Heart left ventricle (tissue), 13 donors: Measurements from ENCODE around the gene C1orf52.
A peak's percentile ranks its signal among the peaks of the same experiment; 100 is the strongest.

Source experiments
- CTCF ChIP-seq, 12 donors: fragments of 200-600 bp; sonication (generic) in 4 of 12; IDR thresholded peaks; one replicate each; pipeline versions ENCODE4 v1.5.0 to v1.8.0; 2018 to 2022; ENCODE audit warnings: antibody characterized with exemption in 12 of 12, mild to moderate bottlenecking in 5 of 12
- POLR2A ChIP-seq, 2 donors: fragments of 450-650 bp; IDR thresholded peaks; one replicate each; pipeline ENCODE4 v1.6.1; 2017; ENCODE audit warnings: antibody characterized with exemption in 2 of 2, mild to moderate bottlenecking in 2 of 2, moderate library complexity in 2 of 2
- donor health status: ischemic (EF 13 %, LVEDD 7.1; RV severe dilation, severe dysfunction).
- donor health status: DM: no; HTN: yes; CAD: no.
- donor health status: DM: no; HTN: no; CAD: no.
- donor health status: ischemic (EF 25% LVEDD 6.9; RV normal size, moderate dysfunction).
- donor health status: ischemic (EF 25% LVEDD 5.7; RV mildly dilated, moderate dysfunction).
- donor health status: ischemic (EF 35%, LVEDD 5.7; RV mildly dilated, moderate dysfunction).
- donor health status: nonischemic (EF 11% LVEDD 7.7; RV severe dilation, severe dysfunction).
- donor health status: DM: yes; HTN: yes; CAD: no.
- donor health status: PGD.
- donor health status: ischemic (EF 29% LVEDD 5.4; RV normal size, mild dysfunction).
- donor health status: nonischemic (EF 23%, LVEDD 6.1; RV moderate dilation, normal function).

- TF ChIP-seq CTCF (IDR thresholded peaks at IDR 0.05) = peak in 4 of 12 donors; percentile 11 to 45 (median 28)
- no peak for TF ChIP-seq POLR2A (IDR thresholded peaks at IDR 0.05)
These were observed 431 bp upstream of the C1orf52 start for GRCh38 chr1:85259912-85260274.
